A549 (cell line): Measurements from ENCODE around the gene CLDN18. TPM values are rescaled to one million over a fixed set of nuclear protein-coding genes. Genes with fewer than 3 reads are reported as not detected.

Experiments used
- ATAC-seq, 2 experiments: fragments of 200-7000 bp in 1 of 2; fragments of >200 bp in 1 of 2; cut with Nextera tagmentation in 1 of 2; cut with Tn5 transposase in 1 of 2; 3 replicates each; pipeline versions ENCODE4 v1.8.0 to v1.9.1; 2018 to 2020; ENCODE audit warnings: mild to moderate bottlenecking in 1 of 2, moderate library complexity in 1 of 2
- CTCF ChIA-PET: fragments of 300-600 bp; sonication (Branson Sonifier 250); formaldehyde crosslinking; extraction: SDS; loops from one replicate; lab custom pipeline; 2021; ENCODE audit warnings: antibody characterized with exemption, inconsistent platforms; lab: Yijun Ruan, JAX
- POLR2A ChIA-PET: fragments of 350-600 bp; formaldehyde crosslinking; extraction: SDS; loops from one replicate; lab custom pipeline; 2021; ENCODE audit warnings: antibody characterized with exemption, inconsistent platforms; lab: Yijun Ruan, JAX
- DNase-seq, 2 experiments: peaks; one replicate each; pipeline versions ENCODE4 v3.0.0 to v3.0.0-alpha.2; 2011 to 2016; ENCODE audit warnings: low read depth in 1 of 2, low spot score in 1 of 2
- FAIRE-seq: peaks from 2 replicates; lab custom pipeline; 2011; peaks lifted over from hg19 to GRCh38; lab: Jason Lieb, UNC
- H3K27ac ChIP-seq, 2 experiments: fragments of >200 bp; sonication (Bioruptor Twin); formaldehyde crosslinking; 3 replicates each; pipeline ENCODE4 v1.5.1; 2016 to 2017
- H3K4me1 ChIP-seq: fragments of >200 bp; sonication (Bioruptor Twin); formaldehyde crosslinking; 3 replicates; pipeline ENCODE4 v1.6.1; 2016
- H3K4me2 ChIP-seq: fragments of >200 bp; sonication (Bioruptor Twin); formaldehyde crosslinking; 3 replicates; pipeline ENCODE4 v1.6.1; 2016
- H3K4me3 ChIP-seq: fragments of >200 bp; sonication (Bioruptor Twin); formaldehyde crosslinking; 3 replicates; pipeline ENCODE4 v1.5.1; 2016
- H3K9me3 ChIP-seq: fragments of >200 bp; sonication (Bioruptor Twin); formaldehyde crosslinking; 3 replicates; pipeline ENCODE4 v1.6.1; 2016
- CBX2 ChIP-seq: fragments of 200-600 bp; sonication (generic); IDR thresholded peaks from 2 replicates; pipeline ENCODE4 v1.6.1; 2016; ENCODE audit warnings: low read depth, mild to moderate bottlenecking, borderline replicate concordance
- CEBPB ChIP-seq, 2 experiments: fragments of >200 bp in 1 of 2; sonication (Bioruptor Twin) in 1 of 2; formaldehyde crosslinking in 1 of 2; IDR thresholded peaks; 2 replicates each; pipeline ENCODE4 v1.6.1; 2012 to 2016
- ESRRA ChIP-seq: fragments of 150-350 bp; IDR thresholded peaks from 2 replicates; pipeline ENCODE4 v1.6.1; 2014; ENCODE audit warnings: mild to moderate bottlenecking, low read length, borderline replicate concordance
- FOSB ChIP-seq: fragments of 250-450 bp; sonication (Bioruptor Pico); IDR thresholded peaks from 2 replicates; pipeline ENCODE4 v1.5.0; 2020; ENCODE audit warnings: mild to moderate bottlenecking, moderate library complexity
- HDAC2 ChIP-seq: fragments of 200-600 bp; sonication (generic); IDR thresholded peaks from 2 replicates; pipeline ENCODE4 v1.6.1; 2016
- HMGXB4 ChIP-seq: fragments of 250-450 bp; sonication (Bioruptor Pico); IDR thresholded peaks from 2 replicates; pipeline ENCODE4 v1.5.0; 2021; ENCODE audit warnings: mild to moderate bottlenecking, moderate library complexity, borderline replicate concordance
- KDM1A ChIP-seq: fragments of 200-600 bp; sonication (generic); IDR thresholded peaks from 2 replicates; pipeline ENCODE4 v1.6.1; 2016; ENCODE audit warnings: low read depth, mild to moderate bottlenecking
- KDM5A ChIP-seq: fragments of 200-600 bp; sonication (generic); IDR thresholded peaks from 2 replicates; pipeline ENCODE4 v1.6.1; 2016; ENCODE audit warnings: antibody characterized with exemption, mild to moderate bottlenecking
- MAZ ChIP-seq: fragments of 150-350 bp; IDR thresholded peaks from 2 replicates; pipeline ENCODE4 v1.6.1; 2014; ENCODE audit warnings: antibody characterized with exemption, low read depth, low read length, borderline replicate concordance
- MYC ChIP-seq: IDR thresholded peaks from 2 replicates; pipeline ENCODE4 v1.6.1; 2012; ENCODE audit warnings: mild to moderate bottlenecking, inconsistent platforms, low read length, improper control_type of control experiment, borderline replicate concordance
- NPAS2 ChIP-seq: fragments of 250-450 bp; sonication (Bioruptor Pico); IDR thresholded peaks from 2 replicates; pipeline ENCODE4 v1.8.0; 2022; ENCODE audit warnings: mild to moderate bottlenecking, moderate library complexity, borderline replicate concordance
- PBX3 ChIP-seq: IDR thresholded peaks from 2 replicates; pipeline ENCODE4 v1.6.1; 2012
- POLR2AphosphoS2 ChIP-seq: conservative IDR thresholded peaks from 2 replicates; pipeline ENCODE4 v1.6.1; 2012; ENCODE audit warnings: low read length, improper control_type of control experiment, inconsistent platforms
- RAD21 ChIP-seq, 2 experiments: fragments of >200 bp in 1 of 2; sonication (Bioruptor Twin) in 1 of 2; formaldehyde crosslinking in 1 of 2; IDR thresholded peaks in 1 of 2; conservative IDR thresholded peaks in 1 of 2; 2 replicates in 1 of 2; 3 replicates in 1 of 2; pipeline ENCODE4 v1.6.1; 2012 to 2018; ENCODE audit warnings: inconsistent platforms in 1 of 2
- RARB ChIP-seq: fragments of 250-450 bp; sonication (Bioruptor Pico); IDR thresholded peaks from 2 replicates; pipeline ENCODE4 v1.8.0; 2021; ENCODE audit warnings: mild to moderate bottlenecking, moderate library complexity
- RNF2 ChIP-seq: fragments of 200-600 bp; sonication (generic); IDR thresholded peaks from 2 replicates; pipeline ENCODE4 v1.6.1; 2016; ENCODE audit warnings: low read depth, mild to moderate bottlenecking, antibody characterized with exemption, moderate library complexity, borderline replicate concordance
- ZC3H11A ChIP-seq: fragments of 450-650 bp; IDR thresholded peaks from 2 replicates; pipeline ENCODE4 v1.6.1; 2014; ENCODE audit warnings: antibody characterized with exemption, mild to moderate bottlenecking
- ZFP36 ChIP-seq: fragments of 450-650 bp; IDR thresholded peaks from 2 replicates; pipeline ENCODE4 v1.6.1; 2014; ENCODE audit warnings: borderline replicate concordance; ENCODE audit not compliant: partially characterized antibody
- ZNF302 ChIP-seq: fragments of 250-450 bp; sonication (Bioruptor Pico); IDR thresholded peaks from 2 replicates; pipeline ENCODE4 v1.9.0; 2021; ENCODE audit warnings: inconsistent platforms, mild to moderate bottlenecking, moderate library complexity
- ZSCAN20 ChIP-seq: fragments of 250-450 bp; sonication (Bioruptor Pico); IDR thresholded peaks from 2 replicates; pipeline ENCODE4 v1.8.0; 2022; ENCODE audit warnings: mild to moderate bottlenecking, moderate library complexity
- whole genome bisulfite sequencing: methylation state at CpG from one replicate; pipeline ENCODE4 v1.1.6; 2017; ENCODE audit errors: missing lambda C conversion rate; 5-methylcytosine and 5-hydroxymethylcytosine counted together
- polyA plus RNA-seq, 4 experiments: library from polyadenylated mRNA; depleted of rRNA in 3 of 4; stranded (reverse); fragments of >200 nt; fragmentation: RNase III in 1 of 4; extraction: RNeasy Plus Mini Kit Qiagen cat#74134 plus additional on column Dnase treatment in 1 of 4; gene quantifications; 2 replicates in 3 of 4; 3 replicates in 1 of 4; pipeline ENCODE4 v1.2.3, GENCODE V29; 2011 to 2017
- TF ChIP-seq, protein P1 (sequence below): IDR thresholded peaks from 2 replicates; pipeline ENCODE4 v1.6.1; 2012
- TF ChIP-seq, protein P2 (sequence below): fragments of 200-600 bp; sonication (generic); IDR thresholded peaks from 2 replicates; pipeline ENCODE4 v1.6.1; 2016; ENCODE audit warnings: antibody characterized with exemption, mild to moderate bottlenecking, moderate library complexity

Gene CLDN18
- polyA plus RNA-seq, 2 of the 4 experiments (the other 2 are of a cell fraction): not detected

DNA sequence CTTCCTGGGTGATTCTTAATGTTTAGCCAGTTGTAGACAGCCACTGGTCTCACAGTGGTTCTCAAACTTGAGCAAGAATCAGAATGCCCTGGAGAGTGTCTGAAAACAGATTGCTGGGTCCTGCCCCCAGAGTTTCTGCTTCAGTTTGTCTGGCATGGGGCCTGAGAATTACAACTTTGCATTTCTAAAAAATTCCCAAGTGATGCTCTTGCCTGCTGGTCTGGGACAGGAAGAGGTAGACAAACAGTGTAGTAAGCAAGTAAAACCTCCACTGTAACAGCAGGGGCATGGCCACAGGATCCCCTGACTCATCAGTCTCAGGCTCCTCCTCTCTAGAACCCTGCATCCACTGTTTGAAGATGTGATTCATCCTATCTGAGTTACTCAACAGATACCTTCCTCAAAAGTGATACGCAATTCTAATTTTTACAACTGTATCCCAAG, 69.0 kb downstream of the CLDN18 start (continued):
- no peak for TF ChIP-seq RNF2
- TF ChIP-seq POLR2AphosphoS2: no peak
- no peak for TF ChIP-seq ZC3H11A
- TF ChIP-seq ESRRA: no peak
- no peak for TF ChIP-seq RARB (CRISPR knock-in tag)
- no peak for TF ChIP-seq NPAS2 (CRISPR knock-in tag)
- no peak for TF ChIP-seq ZNF302
- no peak for TF ChIP-seq ZSCAN20 (CRISPR knock-in tag)
- TF ChIP-seq, protein P1, sequence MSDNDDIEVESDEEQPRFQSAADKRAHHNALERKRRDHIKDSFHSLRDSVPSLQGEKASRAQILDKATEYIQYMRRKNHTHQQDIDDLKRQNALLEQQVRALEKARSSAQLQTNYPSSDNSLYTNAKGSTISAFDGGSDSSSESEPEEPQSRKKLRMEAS: peak; percentile 39; the same call in 1 of the 2 replicates
- no peak for TF ChIP-seq CBX2
- no peak for TF ChIP-seq MYC
- no peak for TF ChIP-seq HMGXB4 (CRISPR knock-in tag)
- TF ChIP-seq MAZ: no peak
- TF ChIP-seq, protein P2, sequence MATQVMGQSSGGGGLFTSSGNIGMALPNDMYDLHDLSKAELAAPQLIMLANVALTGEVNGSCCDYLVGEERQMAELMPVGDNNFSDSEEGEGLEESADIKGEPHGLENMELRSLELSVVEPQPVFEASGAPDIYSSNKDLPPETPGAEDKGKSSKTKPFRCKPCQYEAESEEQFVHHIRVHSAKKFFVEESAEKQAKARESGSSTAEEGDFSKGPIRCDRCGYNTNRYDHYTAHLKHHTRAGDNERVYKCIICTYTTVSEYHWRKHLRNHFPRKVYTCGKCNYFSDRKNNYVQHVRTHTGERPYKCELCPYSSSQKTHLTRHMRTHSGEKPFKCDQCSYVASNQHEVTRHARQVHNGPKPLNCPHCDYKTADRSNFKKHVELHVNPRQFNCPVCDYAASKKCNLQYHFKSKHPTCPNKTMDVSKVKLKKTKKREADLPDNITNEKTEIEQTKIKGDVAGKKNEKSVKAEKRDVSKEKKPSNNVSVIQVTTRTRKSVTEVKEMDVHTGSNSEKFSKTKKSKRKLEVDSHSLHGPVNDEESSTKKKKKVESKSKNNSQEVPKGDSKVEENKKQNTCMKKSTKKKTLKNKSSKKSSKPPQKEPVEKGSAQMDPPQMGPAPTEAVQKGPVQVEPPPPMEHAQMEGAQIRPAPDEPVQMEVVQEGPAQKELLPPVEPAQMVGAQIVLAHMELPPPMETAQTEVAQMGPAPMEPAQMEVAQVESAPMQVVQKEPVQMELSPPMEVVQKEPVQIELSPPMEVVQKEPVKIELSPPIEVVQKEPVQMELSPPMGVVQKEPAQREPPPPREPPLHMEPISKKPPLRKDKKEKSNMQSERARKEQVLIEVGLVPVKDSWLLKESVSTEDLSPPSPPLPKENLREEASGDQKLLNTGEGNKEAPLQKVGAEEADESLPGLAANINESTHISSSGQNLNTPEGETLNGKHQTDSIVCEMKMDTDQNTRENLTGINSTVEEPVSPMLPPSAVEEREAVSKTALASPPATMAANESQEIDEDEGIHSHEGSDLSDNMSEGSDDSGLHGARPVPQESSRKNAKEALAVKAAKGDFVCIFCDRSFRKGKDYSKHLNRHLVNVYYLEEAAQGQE: no peak
- no peak for TF ChIP-seq ZFP36
- no peak for TF ChIP-seq FOSB (CRISPR knock-in tag)
- peak; percentile 68 to 86 for TF ChIP-seq CEBPB (IDR thresholded peaks at IDR 0.05)
- TF ChIP-seq KDM1A: no peak
- no peak for TF ChIP-seq HDAC2
- no peak for TF ChIP-seq KDM5A

GRCh38 chr3:138079901-138080300, 69.9 kb downstream of the CLDN18 start:
- H3K27ac ChIP-seq: peak overlapping the region; percentile 87 to 88; a peak in 5 of 6 replicates
- CTCF ChIA-PET: interaction anchor here (0.8 to 4.3 kb wide), 4 partner anchors 9 to 39 kb away, joined by 3 to 29 read pairs (median 7); no protein-coding TSS in a partner anchor
- WGBS: 82% methylated on average over 4 of the region's 5 CpGs

More at GRCh38 chr3:138079901-138080300, 69.9 kb downstream of the CLDN18 start:
- ATAC-seq (no peak), DNase-seq (no peak), FAIRE-seq (no peak)
- Histone ChIP-seq H3K4me2 (peak overlapping the region; percentile 78), H3K9me3 (no peaks in the 10 kb centered on the region), H3K4me3 (no peak overlapping the region), H3K4me1 (peaks cover 77% of the 10 kb centered on the region)
- POLR2A ChIA-PET: no interaction called here
- TF ChIP-seq KDM5A (no peak), RAD21 (conservative IDR thresholded peaks at IDR 0.05 in 1 of 2, IDR thresholded peaks at IDR 0.05 in 1 of 2) (no peak), PBX3 (no peak), MYC (no peak), KDM1A (no peak)
